ENCODE data around the gene ITM2C.

DNA sequence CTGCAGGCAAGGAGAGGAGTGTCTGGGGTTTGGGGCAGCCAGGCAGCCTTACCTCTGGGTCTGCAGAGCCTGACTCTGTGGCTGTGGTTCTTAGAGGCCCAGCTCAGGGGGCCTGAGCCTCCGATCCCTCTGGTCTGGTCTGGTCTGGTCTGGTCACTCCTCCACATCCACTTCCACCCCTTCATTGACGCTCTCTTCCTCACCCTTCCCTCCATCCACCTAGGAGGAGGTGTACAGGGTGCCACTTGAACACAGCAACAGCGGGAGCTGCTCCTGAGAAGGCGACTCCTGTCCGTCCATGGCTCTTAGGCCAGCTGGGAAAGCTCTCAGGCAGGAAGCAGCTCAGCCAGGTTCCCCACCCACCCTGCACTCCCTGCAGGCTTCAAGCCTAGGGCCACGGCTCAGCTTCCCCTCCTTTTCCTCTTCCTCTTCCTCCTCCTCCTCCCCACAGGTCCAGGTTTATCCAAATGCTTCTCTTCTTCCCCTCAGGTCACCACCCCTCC, 43.4 kb downstream of the ITM2C start:
- TF ChIP-seq POLR2A (IDR thresholded peaks at IDR 0.05) (no peak), CTCF (IDR thresholded peaks at IDR 0.05) (no peak)

Data from uterus (tissue), 2 donors.